Activated T-cell treated with anti-CD3 and anti-CD28 coated beads for 48 hours (primary cell): Measurements from ENCODE around the gene SIGLEC15.

Source experiments
- DNase-seq: peaks from one replicate; pipeline ENCODE4 v3.0.0-alpha.2; 2020; ENCODE audit warnings: low read depth

The SIGLEC15 gene

DNA sequence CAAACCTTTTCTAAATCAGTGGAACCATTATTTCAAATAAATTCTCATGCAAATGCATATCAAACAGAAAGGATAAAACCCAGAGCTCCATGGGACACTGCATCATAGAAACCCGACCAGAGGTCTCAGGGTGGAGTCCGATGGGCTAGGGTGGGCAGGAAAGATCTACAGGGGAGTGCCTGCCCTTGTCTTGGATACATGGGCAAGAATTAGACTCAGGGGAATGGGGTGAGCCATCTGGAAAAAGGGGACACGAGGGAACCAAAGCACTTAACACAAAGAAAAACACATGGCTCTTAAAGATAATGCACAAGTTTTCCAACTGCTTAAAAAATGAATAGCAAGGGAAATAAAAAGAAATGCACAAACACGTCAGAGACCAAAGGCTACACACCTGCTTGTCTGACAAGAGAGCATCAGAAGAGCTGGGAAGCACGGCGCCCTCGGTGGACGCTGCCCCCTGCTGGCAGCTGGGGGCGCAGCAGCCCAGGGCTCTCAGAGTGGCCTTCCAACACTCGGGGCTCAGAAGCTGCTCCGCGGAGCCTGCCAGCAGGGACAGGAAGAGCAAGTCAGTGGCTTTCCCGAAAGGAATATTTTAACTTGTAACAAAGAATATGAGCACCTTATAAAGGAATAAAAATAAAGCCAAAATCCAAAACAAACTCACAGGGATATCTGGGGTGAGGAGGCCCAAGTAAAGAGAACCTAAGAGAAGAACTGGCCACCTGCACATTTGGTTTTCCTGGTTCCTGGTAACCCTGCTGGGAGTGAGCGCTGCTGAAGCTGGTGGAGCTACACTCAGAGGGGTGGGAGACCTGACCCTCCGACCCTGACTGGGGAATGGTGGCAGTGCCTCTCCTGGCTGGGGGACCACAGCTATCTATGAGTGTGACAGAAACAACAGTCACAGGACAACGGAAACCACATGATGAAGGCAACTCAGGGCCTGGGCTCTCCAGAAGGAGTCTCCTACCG is 54.5 kb downstream of the SIGLEC15 start:
- DNase-seq, result peak; percentile 75

DNA sequence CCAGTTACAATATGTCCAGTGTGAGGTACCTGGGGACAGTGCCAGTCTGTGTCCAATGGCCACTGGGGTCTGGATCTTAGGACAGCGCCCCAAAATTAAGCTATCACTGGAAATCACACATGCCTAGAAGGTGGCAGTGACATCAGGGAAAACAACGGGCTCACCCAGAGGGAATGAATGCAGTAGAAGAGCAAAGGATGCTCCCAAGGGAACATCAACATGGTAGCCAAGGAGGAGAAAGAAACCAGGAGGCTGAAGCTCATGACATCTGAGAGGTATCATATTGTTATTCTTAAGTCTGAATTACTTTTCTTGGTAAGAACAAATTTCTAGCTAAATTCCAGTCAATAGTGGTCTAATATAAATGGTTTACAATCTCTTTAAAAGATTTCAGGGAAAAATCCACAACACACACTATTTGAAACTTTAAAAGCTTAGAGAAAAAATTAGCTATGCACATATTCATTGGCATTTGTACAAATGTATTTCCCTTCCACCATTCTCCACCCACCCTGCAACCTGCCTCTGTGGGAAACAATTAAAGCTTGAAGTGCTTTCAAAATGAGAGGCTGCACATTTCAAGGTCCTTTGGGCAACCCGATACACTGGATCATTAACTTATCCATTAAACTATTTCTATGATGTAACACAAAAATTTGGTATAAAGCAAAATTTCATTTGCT is 55.5 kb downstream of the SIGLEC15 start:
- no peak for DNase-seq

DNA sequence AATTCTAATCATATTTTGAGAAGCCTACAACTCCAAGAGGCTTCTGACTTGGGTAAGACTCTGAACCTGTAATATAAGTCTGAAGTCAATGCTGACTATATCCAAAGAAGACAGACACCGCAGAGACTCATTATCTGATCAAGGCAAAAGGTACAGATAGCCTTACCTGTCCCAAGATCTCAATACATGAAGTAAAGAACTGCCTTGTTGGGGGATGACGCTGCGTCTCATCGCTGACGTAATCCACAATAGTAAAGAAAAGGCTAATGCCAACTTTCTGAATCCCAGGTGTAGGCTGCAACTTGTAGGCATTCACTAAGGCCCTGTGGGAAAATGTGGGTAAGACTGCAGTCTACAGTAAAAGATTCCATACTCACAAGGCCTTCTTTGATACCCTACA is 62.1 kb downstream of the SIGLEC15 start:
- no peak for DNase-seq

DNA sequence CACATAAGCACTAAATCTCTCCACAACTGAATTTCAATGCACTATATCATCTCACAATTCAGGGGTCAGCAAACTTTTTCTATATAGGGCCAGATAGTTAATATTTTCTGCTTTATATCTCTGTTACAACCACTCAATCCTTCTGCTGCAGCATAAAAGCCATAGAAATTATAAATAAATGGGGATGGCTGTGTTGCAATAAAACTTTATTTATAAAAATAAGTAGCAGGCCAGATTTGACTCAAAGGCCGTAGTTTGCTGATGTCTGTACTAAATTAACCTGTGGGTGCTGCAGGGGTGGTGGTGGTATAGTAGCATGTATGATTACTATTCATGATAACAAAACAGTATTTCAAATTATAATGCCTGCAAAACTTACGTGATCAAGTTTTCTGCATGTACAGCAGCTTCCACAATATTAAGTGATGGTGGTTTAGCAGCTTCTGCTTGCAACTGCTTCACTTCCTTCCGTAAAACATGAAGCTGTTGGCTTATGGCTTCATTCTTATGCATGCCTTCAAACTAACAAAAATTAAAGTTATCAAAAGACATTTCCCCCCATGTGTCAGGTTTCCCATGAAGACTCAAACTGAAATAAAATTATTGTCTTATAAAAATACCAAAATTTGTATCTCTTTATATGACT is 64.1 kb downstream of the SIGLEC15 start:
- no peak for DNase-seq

DNA sequence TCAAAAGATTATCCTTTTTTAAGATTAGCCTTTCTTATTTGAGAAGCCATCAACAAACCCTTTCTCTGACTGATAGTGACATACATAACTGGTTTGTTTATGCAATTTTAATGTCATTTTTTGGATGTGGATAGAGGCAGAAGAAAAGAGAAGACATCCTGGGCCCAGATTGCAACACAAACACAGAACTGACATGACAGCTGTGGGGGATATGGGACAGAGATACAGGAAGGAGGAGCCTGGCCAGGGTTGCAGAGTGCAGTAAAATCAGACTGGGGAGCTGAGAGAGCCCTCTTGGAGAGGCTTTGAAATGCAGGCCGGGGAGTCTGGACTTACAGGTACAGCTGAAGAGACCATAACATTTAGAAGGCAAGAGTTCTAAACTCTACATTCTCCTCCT is 65.1 kb downstream of the SIGLEC15 start:
- no peak for DNase-seq

DNA sequence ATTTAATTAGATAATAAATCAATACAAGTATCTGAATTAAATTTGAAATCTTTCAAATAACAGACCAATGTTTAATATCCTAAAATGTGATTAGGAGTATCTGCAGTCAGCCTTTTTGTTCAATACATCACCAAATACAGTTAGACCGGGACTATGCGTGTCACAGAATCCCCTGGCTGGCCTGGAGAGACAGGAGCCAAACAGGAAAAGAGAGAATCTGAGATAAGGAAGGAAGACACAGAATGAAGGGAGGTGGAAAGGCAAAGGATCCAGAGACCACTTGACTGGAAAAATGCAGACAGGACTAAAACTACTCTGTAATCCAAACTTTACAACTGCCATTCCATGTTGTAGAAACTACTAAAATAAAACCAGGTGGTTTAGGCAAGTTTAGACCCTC is 66.3 kb downstream of the SIGLEC15 start:
- no peak for DNase-seq
